PC-3 (cell line): ENCODE measurements around the gene MMP23B.

Experiments used
- CTCF ChIP-seq: fragments of 300-600 bp; sonication (generic); conservative IDR thresholded peaks from 2 replicates; pipeline ENCODE4 v1.5.1; 2017; ENCODE audit warnings: antibody characterized with exemption, low read depth, mild to moderate bottlenecking, low read length
- EZH2 ChIP-seq: fragments of 300-600 bp; sonication (generic); IDR thresholded peaks from one replicate; pipeline ENCODE4 v1.6.1; 2017; ENCODE audit warnings: antibody characterized with exemption, mild to moderate bottlenecking, low read length; ENCODE audit not compliant: unreplicated experiment
- EZH2phosphoT487 ChIP-seq: fragments of 300-600 bp; sonication (generic); IDR thresholded peaks from 2 replicates; pipeline ENCODE4 v1.6.1; 2018; ENCODE audit warnings: mild to moderate bottlenecking, antibody characterized with exemption, low read length, borderline replicate concordance

- TF ChIP-seq CTCF: no peak
- TF ChIP-seq EZH2phosphoT487: no peak
- no peak for TF ChIP-seq EZH2
Measured at GRCh38 chr1:1621173-1622009, 10.6 kb upstream of the MMP23B start.
